NT2/D1 (cell line): ENCODE data around the gene ANTXRL.
A peak's percentile ranks its signal among the peaks of the same experiment; 100 is the strongest.

ENCODE experiments used
- DNase-seq: peaks from one replicate; pipeline ENCODE4 v3.0.0-alpha.2; 2011; ENCODE audit warnings: low read depth, low spot score
- H3K27me3 ChIP-seq: 2 replicates; pipeline ENCODE4 v1.6.0; 2011; ENCODE audit warnings: mild to moderate bottlenecking; ENCODE audit not compliant: insufficient read length, insufficient read depth
- H3K36me3 ChIP-seq: 2 replicates; pipeline ENCODE4 v1.6.1; 2011; ENCODE audit warnings: mild to moderate bottlenecking, low read length, mixed read lengths; ENCODE audit not compliant: insufficient read depth, insufficient read length
- H3K4me1 ChIP-seq: 2 replicates; pipeline ENCODE4 v1.5.1; 2011; ENCODE audit not compliant: insufficient read depth, insufficient read length
- H3K4me3 ChIP-seq: 2 replicates; pipeline ENCODE4 v1.5.1; 2011; ENCODE audit warnings: low read depth; ENCODE audit not compliant: insufficient read length
- H3K9ac ChIP-seq: 2 replicates; pipeline ENCODE4 v1.6.0; 2011; ENCODE audit warnings: low read depth; ENCODE audit not compliant: insufficient read length
- H3K9me3 ChIP-seq: 2 replicates; pipeline ENCODE4 v1.5.1; 2011; ENCODE audit warnings: mild to moderate bottlenecking, low read length; ENCODE audit not compliant: insufficient read depth
- SUZ12 ChIP-seq: IDR thresholded peaks from 2 replicates; pipeline ENCODE4 v1.6.1; 2011; ENCODE audit not compliant: insufficient read length, insufficient read depth; ENCODE audit errors: extremely low read depth
- YY1 ChIP-seq: IDR thresholded peaks from 2 replicates; pipeline ENCODE4 v1.6.1; 2011; ENCODE audit not compliant: insufficient read length, insufficient read depth
- ZNF274 ChIP-seq: IDR thresholded peaks from 2 replicates; pipeline ENCODE4 v1.6.1; 2011; ENCODE audit warnings: mild to moderate bottlenecking, low read depth, low read length

Gene ANTXRL

GRCh38 chr10:46288601-46289206, 1.9 kb downstream of the ANTXRL start:
- H3K9ac ChIP-seq: no peak overlapping the region
- no peak overlapping the region for H3K4me3 ChIP-seq
- H3K4me1 ChIP-seq: peaks cover 19% of the 10 kb centered on the region
- no peak for DNase-seq
- peaks cover 3% of the 10 kb centered on the region for H3K27me3 ChIP-seq
- no peaks in the 10 kb centered on the region for H3K9me3 ChIP-seq
- no peaks in the 10 kb centered on the region for H3K36me3 ChIP-seq
- TF ChIP-seq YY1 (no peak), SUZ12 (no peak), ZNF274 (no peak)

- H3K4me3 ChIP-seq: no peak overlapping the region
Measured at GRCh38 chr10:46289209-46289810, 2.5 kb downstream of the ANTXRL start.

DNA sequence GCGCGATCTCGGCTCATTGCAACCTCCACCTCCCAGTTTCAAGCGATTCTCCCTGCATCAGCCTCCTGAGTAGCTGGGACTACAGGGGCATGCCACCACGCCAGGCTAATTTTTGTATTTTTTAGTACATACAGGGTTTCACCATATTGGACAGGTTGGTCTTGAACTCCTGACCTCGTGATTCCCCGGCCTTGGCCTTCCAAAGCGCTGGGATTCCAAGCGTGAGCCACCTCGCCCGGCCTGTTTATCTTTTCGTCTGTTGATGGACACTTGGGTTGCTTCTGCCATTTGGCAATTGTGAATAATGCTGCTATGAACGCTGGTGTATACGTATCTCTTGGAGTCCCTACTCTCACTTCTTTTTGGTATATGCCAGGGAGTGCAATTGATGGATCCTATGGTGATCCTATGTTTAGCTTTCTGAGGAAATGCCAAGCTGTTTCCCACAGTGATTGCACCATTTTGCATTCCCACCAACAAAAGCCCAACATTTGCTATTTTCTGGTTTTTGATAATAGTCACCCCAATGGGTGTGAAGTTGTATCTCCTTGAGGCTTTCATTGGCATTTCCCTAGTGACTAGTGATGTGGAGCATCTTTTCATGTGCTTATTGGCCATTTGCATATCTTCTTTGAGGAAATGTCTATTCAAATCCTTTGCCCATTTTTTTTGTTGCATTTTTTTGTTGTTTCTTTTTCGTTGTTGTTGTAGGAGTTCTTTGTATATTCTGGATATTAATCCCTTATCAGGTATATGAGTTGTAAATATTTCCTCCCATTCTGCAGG, 3.5 kb downstream of the ANTXRL start:
- DNase-seq: no peak
- Histone ChIP-seq H3K4me1 (peaks cover 21% of the 10 kb centered on the region), H3K4me3 (no peak overlapping the region), H3K9ac (no peak overlapping the region), H3K36me3 (no peaks in the 10 kb centered on the region), H3K9me3 (no peaks in the 10 kb centered on the region), H3K27me3 (no peaks in the 10 kb centered on the region)
- no peak for TF ChIP-seq SUZ12
- no peak for TF ChIP-seq YY1
- TF ChIP-seq ZNF274: no peak

More at GRCh38 chr10:46289209-46289810, 2.5 kb downstream of the ANTXRL start:
- Histone ChIP-seq H3K27me3 (no peaks in the 10 kb centered on the region), H3K4me1 (peaks cover 19% of the 10 kb centered on the region), H3K9ac (no peak overlapping the region), H3K36me3 (no peaks in the 10 kb centered on the region), H3K9me3 (no peaks in the 10 kb centered on the region)
- no peak for DNase-seq
- TF ChIP-seq SUZ12: no peak
- no peak for TF ChIP-seq ZNF274
- TF ChIP-seq YY1: no peak

GRCh38 chr10:46291817-46292572, 5.2 kb downstream of the ANTXRL start:
- DNase-seq: no peak
- Histone ChIP-seq H3K27me3 (no peaks in the 10 kb centered on the region), H3K4me3 (no peak overlapping the region), H3K9me3 (no peaks in the 10 kb centered on the region), H3K9ac (peak overlapping the region; percentile 47), H3K4me1 (peaks cover 18% of the 10 kb centered on the region), H3K36me3 (no peaks in the 10 kb centered on the region)
- TF ChIP-seq YY1 (no peak), ZNF274 (no peak), SUZ12 (no peak)

DNA sequence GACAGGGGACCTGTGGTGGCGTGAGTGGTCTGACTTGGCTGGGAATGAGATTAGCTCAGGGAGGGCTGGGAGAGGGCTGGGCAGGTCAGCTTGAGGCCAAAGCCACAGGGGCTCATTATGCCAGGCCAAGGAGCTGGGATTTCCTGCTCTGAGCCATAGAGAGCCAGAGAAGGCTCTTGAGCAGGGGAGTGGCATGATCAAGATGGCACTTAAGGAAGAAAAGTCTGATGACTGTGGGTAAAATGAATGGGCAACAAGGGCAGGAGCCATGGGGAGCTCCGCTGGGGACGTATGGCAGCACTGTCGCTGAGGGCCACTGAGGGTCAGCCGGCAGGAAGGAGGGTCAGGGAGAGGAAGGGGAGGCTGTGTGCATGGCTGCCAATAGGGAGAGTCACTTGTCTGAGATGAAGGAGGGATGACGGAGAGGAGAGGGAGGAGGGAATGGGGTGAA, 5.8 kb downstream of the ANTXRL start:
- Histone ChIP-seq H3K9ac (no peak overlapping the region), H3K36me3 (no peaks in the 10 kb centered on the region), H3K4me1 (peaks cover 16% of the 10 kb centered on the region), H3K27me3 (no peaks in the 10 kb centered on the region), H3K4me3 (no peak overlapping the region), H3K9me3 (no peaks in the 10 kb centered on the region)
- DNase-seq: no peak
- TF ChIP-seq YY1 (no peak), ZNF274 (no peak), SUZ12 (no peak)

DNA sequence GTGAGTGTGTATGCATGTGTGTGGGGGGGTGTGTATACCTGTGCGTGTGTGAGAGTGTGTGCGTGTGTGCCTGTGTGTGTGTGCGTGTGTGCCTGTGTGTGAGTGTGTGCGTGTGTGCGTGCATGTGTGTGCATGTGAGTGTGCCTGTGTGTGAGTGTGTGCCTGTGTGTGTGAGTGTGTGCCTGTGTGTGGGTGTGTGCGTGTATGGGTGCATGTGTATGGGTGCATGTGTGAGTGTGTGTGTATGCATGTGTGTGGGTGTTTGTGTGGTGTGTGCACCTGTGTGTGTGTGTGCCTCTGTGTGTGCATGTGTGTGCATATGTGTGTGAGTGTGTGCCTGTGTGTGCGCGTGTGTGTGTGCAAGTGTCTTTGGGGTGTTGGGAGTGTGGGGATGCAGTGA, 6.4 kb downstream of the ANTXRL start:
- TF ChIP-seq YY1 (no peak), ZNF274 (no peak)
- DNase-seq: no peak
- H3K4me1 ChIP-seq: peaks cover 16% of the 10 kb centered on the region
- no peaks in the 10 kb centered on the region for H3K36me3 ChIP-seq
- H3K4me3 ChIP-seq: no peak overlapping the region
- no peaks in the 10 kb centered on the region for H3K9me3 ChIP-seq
- no peak overlapping the region for H3K9ac ChIP-seq
- no peaks in the 10 kb centered on the region for H3K27me3 ChIP-seq
